GM06990 (cell line): ENCODE data around the gene ZFHX3.

Source experiments
- DNase-seq: peaks from one replicate; pipeline ENCODE4 v3.0.0-alpha.2; 2011; ENCODE audit not compliant: insufficient read length; ENCODE audit errors: extremely low read depth
- H3K27me3 ChIP-seq: replicated peaks from 2 replicates; pipeline ENCODE4 v1.6.0; 2011; ENCODE audit warnings: low read length; ENCODE audit not compliant: control insufficient read depth, insufficient read depth
- H3K36me3 ChIP-seq: 2 replicates; pipeline ENCODE4 v1.5.1; 2011; ENCODE audit warnings: low read length; ENCODE audit not compliant: control insufficient read depth, insufficient read depth
- H3K4me3 ChIP-seq: replicated peaks from 2 replicates; pipeline ENCODE4 v1.5.1; 2011; ENCODE audit warnings: low read depth, mild to moderate bottlenecking, control low read depth, low read length
- TF ChIP-seq, protein P1 (sequence below): IDR thresholded peaks from 2 replicates; pipeline ENCODE4 v1.5.1; 2011; ENCODE audit warnings: low read length, control low read depth, mild to moderate bottlenecking, inconsistent platforms; ENCODE audit not compliant: insufficient read depth, poor library complexity, severe bottlenecking

Gene ZFHX3

DNA sequence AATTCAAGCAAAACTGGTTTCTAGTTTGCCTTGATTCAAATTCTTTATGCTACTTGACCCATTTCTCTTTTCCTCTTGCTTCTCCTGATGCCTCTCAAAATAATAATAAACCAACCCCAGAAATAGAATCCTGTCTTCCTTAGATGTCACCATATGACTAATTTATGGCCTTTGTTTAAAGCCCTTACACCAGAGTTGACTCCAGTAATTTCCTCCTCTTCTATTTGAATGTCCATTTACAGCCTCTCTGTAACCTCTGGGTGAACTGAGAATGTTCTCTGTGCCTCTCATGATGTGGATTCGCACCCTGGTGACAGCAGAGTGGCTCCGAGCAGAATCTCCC lies 31.5 kb downstream of the ZFHX3 start:
- H3K27me3 ChIP-seq, result no peaks in the 10 kb centered on the region
- no peak for DNase-seq
- no peaks in the 10 kb centered on the region for H3K36me3 ChIP-seq
- TF ChIP-seq, protein P1, sequence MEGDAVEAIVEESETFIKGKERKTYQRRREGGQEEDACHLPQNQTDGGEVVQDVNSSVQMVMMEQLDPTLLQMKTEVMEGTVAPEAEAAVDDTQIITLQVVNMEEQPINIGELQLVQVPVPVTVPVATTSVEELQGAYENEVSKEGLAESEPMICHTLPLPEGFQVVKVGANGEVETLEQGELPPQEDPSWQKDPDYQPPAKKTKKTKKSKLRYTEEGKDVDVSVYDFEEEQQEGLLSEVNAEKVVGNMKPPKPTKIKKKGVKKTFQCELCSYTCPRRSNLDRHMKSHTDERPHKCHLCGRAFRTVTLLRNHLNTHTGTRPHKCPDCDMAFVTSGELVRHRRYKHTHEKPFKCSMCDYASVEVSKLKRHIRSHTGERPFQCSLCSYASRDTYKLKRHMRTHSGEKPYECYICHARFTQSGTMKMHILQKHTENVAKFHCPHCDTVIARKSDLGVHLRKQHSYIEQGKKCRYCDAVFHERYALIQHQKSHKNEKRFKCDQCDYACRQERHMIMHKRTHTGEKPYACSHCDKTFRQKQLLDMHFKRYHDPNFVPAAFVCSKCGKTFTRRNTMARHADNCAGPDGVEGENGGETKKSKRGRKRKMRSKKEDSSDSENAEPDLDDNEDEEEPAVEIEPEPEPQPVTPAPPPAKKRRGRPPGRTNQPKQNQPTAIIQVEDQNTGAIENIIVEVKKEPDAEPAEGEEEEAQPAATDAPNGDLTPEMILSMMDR, result no peak
- no peak overlapping the region for H3K4me3 ChIP-seq

- no peak overlapping the region for H3K4me3 ChIP-seq
- H3K27me3 ChIP-seq, result no peaks in the 10 kb centered on the region
- peak; percentile 61 for DNase-seq
- TF ChIP-seq, protein P1, result no peak
- H3K36me3 ChIP-seq, result no peaks in the 10 kb centered on the region
Observed at GRCh38 chr16:73015612-73016487, 32.1 kb downstream of the ZFHX3 start.

DNA sequence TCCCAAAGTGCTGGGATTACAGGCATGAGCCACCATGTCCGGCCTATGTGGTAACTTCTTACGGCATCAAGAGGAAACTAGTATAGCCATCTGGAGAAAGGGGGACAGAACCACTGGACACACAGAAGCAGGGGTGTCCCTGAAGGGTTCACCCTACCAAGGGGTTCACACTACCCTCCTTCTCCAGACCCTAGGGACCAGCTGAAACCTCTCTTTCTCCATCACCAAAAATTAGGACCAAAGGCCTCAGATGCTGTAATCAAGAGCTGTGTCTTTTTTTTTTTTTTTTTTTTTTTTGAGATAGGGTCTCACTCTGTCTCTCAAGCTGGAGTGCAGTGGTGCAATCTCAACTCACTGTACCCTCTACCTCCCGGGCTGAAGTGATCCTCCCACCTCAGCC lies 33.2 kb downstream of the ZFHX3 start:
- TF ChIP-seq, protein P1, result no peak
- Histone ChIP-seq H3K4me3 (no peak overlapping the region), H3K27me3 (no peaks in the 10 kb centered on the region), H3K36me3 (no peaks in the 10 kb centered on the region)
- DNase-seq, result no peak

GRCh38 chr16:73013974-73014373 lies 34.0 kb downstream of the ZFHX3 start:
- TF ChIP-seq, protein P1, result no peak
- H3K36me3 ChIP-seq, result no peaks in the 10 kb centered on the region
- DNase-seq, result no peak
- H3K4me3 ChIP-seq, result no peak overlapping the region
- no peaks in the 10 kb centered on the region for H3K27me3 ChIP-seq

- DNase-seq, result no peak
- Histone ChIP-seq H3K4me3 (no peak overlapping the region), H3K36me3 (no peaks in the 10 kb centered on the region), H3K27me3 (no peaks in the 10 kb centered on the region)
- TF ChIP-seq, protein P1, result no peak
Observed at GRCh38 chr16:73012341-73012740, 35.6 kb downstream of the ZFHX3 start.
